Thoracic aorta (tissue), 2 donors: Measurements from ENCODE around the gene L1TD1. TPM values are rescaled to one million over a fixed set of nuclear protein-coding genes. Genes with fewer than 3 reads are reported as not detected.

Experiments
- ATAC-seq: fragments of 150-250 bp; one replicate; pipeline ENCODE4 v1.8.0; 2017; ENCODE audit warnings: low read depth; ENCODE audit not compliant: insufficient number of reproducible peaks, low FRiP score
- DNase-seq: peaks from one replicate; pipeline ENCODE4 v3.0.0-alpha.2; 2020; ENCODE audit warnings: low spot score
- H3K27ac ChIP-seq, 2 donors: fragments of 200-600 bp; sonication (generic); 1 replicate in 1 of 2; 2 replicates in 1 of 2; pipeline ENCODE4 v1.5.1; 2016; ENCODE audit warnings: mild to moderate bottlenecking in 2 of 2, moderate library complexity in 2 of 2
- H3K27me3 ChIP-seq: fragments of 200-600 bp; sonication (generic); replicated peaks from 2 replicates; pipeline ENCODE4 v1.6.0; 2016; ENCODE audit warnings: mild to moderate bottlenecking; ENCODE audit not compliant: insufficient read depth
- H3K36me3 ChIP-seq: fragments of 200-600 bp; sonication (generic); one replicate; pipeline ENCODE4 v1.5.1; 2016
- H3K4me1 ChIP-seq, 2 donors: fragments of 200-600 bp; sonication (generic); 1 replicate in 1 of 2; 2 replicates in 1 of 2; pipeline versions ENCODE4 v1.5.1 to v1.6.0; 2016; ENCODE audit warnings: low read depth in 2 of 2, mild to moderate bottlenecking in 1 of 2; ENCODE audit not compliant: control insufficient read depth in 1 of 2
- H3K4me3 ChIP-seq: fragments of 200-600 bp; sonication (generic); 2 replicates; pipeline ENCODE4 v1.5.1; 2016; ENCODE audit warnings: mild to moderate bottlenecking
- H3K9me3 ChIP-seq: fragments of 200-600 bp; sonication (generic); 2 replicates; pipeline ENCODE4 v1.5.1; 2016
- total RNA-seq, 2 donors: library from RNA; depleted of rRNA; stranded (reverse); fragments of >200 nt; gene quantifications; one replicate each; pipeline versions ENCODE4 v1.1.0 to v1.2.3, GENCODE V29; 2016
- TF ChIP-seq, protein P1 (sequence below): fragments of 200-600 bp; sonication (generic); IDR thresholded peaks from one replicate; pipeline ENCODE4 v1.5.1; 2019; ENCODE audit warnings: antibody characterized with exemption

Gene L1TD1
- total RNA-seq, 2 donors from 2014 or later, result 0.63 TPM; not detected in 1

DNA sequence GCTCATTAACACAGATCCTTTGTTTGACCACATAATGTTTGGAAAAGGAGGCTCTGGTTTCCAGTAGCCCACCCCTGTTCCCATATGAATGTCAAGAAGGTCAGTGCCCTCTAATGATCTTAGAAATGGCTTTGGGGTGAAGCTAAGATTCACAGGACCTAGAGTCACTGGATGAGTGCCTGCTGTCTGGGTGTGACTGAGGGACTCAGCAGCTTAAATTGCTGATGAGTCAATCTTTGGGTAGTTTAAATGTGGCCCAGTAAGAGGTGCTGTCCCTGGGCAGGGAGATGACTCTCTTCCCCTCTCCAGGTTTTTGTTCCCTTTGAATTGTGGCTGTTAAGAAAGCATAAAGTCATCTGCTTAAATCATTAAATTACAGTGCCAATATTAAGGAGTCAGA lies 50.6 kb downstream of the L1TD1 start:
- H3K4me1 ChIP-seq, result no peaks in the 10 kb centered on the region
- ATAC-seq, result no peak
- H3K27me3 ChIP-seq, result no peaks in the 10 kb centered on the region
- no peaks in the 10 kb centered on the region for H3K36me3 ChIP-seq
- H3K4me3 ChIP-seq, result no peak overlapping the region
- TF ChIP-seq, protein P1, sequence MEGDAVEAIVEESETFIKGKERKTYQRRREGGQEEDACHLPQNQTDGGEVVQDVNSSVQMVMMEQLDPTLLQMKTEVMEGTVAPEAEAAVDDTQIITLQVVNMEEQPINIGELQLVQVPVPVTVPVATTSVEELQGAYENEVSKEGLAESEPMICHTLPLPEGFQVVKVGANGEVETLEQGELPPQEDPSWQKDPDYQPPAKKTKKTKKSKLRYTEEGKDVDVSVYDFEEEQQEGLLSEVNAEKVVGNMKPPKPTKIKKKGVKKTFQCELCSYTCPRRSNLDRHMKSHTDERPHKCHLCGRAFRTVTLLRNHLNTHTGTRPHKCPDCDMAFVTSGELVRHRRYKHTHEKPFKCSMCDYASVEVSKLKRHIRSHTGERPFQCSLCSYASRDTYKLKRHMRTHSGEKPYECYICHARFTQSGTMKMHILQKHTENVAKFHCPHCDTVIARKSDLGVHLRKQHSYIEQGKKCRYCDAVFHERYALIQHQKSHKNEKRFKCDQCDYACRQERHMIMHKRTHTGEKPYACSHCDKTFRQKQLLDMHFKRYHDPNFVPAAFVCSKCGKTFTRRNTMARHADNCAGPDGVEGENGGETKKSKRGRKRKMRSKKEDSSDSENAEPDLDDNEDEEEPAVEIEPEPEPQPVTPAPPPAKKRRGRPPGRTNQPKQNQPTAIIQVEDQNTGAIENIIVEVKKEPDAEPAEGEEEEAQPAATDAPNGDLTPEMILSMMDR, result no peak
- no peak for DNase-seq
- no peaks in the 10 kb centered on the region for H3K9me3 ChIP-seq
- H3K27ac ChIP-seq, result no peak overlapping the region

DNA sequence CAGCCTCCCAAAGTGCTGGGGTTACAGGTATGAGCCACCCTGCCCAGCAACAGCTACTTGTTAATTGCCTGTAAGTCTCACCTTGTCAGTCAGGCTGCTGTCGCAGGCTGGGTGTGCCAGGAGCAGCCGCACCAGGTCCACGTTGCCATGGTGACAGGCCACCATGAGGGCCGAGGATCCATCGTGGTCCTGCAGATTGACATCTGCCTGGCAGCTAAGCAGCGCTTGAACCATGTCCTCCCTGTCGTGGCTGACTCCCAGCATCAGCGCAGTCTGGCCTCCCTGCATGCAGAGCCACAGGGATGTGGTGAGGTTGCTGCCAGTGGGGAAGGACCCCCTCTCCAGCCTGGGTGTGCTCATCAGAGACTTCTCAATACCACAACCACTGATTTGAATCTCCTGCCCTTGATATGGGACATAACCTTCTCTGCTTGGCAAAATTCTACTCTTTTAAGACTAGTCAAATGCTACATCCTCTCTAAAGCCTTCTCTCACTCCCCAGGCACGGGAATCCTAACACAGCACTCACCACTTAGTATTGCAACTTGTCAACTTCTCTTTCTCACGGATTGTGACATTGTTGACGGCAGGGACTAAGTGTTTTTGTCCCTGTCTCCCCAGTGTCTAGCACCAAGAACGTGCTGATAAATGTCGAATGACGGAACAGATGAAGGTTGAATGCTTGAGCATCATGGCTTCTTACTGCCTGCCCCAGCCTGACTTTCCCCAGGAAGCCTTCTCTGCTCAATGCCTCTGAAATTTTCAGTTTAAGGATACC lies 52.9 kb downstream of the L1TD1 start:
- Histone ChIP-seq H3K4me1 (no peaks in the 10 kb centered on the region), H3K36me3 (no peaks in the 10 kb centered on the region), H3K27me3 (no peaks in the 10 kb centered on the region), H3K4me3 (no peak overlapping the region), H3K27ac (no peak overlapping the region), H3K9me3 (no peaks in the 10 kb centered on the region)
- TF ChIP-seq, protein P1, result no peak
- ATAC-seq (no peak), DNase-seq (no peak)

DNA sequence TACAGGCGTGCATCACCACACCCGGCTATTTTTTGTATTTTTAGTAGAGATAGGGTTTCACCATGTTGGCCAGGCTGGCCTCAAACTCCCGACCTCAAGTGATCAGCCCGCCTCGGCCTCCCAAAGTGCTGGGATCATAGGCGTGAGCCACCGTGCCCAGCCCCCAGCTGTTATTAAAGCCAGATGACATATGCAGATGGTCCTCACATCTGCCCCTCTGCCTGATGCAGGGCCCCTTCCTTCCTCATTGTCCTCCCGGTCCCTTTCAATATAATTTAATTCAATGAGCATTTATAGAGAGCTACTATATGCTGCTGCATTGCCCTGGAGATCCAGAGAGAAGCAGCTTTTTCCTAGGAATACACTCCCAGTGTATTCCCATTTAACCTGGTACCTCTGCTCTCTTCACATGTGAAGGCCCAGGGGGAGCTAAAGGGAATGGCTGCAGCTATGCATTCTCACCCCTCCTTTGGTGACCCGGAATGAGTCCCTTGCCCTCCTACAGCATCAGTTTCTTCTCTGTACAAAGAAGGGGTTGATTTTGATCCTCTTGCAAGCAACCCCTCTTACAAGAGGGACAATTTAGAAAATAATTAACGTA lies 55.6 kb downstream of the L1TD1 start:
- no peaks in the 10 kb centered on the region for H3K36me3 ChIP-seq
- TF ChIP-seq, protein P1, result no peak
- DNase-seq, result no peak
- no peak overlapping the region for H3K4me3 ChIP-seq
- no peaks in the 10 kb centered on the region for H3K27me3 ChIP-seq
- ATAC-seq, result no peak
- H3K27ac ChIP-seq, result no peak overlapping the region
- no peaks in the 10 kb centered on the region for H3K4me1 ChIP-seq
- H3K9me3 ChIP-seq, result no peaks in the 10 kb centered on the region

DNA sequence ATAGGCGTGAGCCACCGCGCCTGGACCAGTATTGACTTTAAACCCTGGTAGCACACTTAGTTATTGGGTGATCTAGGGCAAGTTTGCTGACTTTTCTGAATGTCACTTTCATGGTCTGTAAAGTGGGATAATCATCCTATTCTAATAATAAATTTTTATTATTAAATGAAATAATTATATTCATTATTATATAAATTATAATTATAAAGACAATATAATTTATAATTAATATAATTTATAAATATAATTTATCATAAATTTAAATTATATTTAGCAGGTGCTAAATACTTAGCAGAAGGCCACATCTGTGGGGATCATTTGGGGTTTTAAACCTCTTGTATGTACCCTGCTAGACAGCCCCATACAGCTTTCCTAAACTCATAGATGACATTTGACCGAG lies 64.9 kb downstream of the L1TD1 start:
- TF ChIP-seq, protein P1, result no peak
- DNase-seq (no peak), ATAC-seq (no peak)
- Histone ChIP-seq H3K4me3 (no peak overlapping the region), H3K36me3 (no peaks in the 10 kb centered on the region), H3K27ac (no peak overlapping the region), H3K4me1 (no peaks in the 10 kb centered on the region), H3K9me3 (no peaks in the 10 kb centered on the region), H3K27me3 (no peaks in the 10 kb centered on the region)

DNA sequence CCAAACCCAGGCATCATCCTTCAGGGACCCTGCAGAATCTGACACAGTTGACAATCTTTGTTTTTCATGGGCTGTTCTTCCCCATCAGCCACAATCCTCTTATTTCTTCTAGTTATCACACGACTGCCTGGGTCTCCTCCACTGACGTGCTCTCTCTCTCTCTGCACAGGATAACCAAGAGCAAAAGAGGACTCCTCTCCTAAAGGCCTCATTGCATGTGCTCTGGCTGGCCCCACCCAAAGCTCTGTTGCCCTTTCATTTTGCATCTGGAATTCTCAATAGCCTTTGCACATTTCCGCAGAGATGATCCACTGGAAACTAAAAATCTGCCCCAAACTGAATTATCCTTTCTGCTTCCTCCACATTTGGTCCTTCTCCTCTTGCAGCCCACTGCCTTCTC lies 66.0 kb downstream of the L1TD1 start:
- H3K4me1 ChIP-seq, result no peaks in the 10 kb centered on the region
- ATAC-seq (no peak), DNase-seq (no peak)
- H3K27me3 ChIP-seq, result no peaks in the 10 kb centered on the region
- TF ChIP-seq, protein P1, result no peak
- H3K36me3 ChIP-seq, result no peaks in the 10 kb centered on the region
- H3K9me3 ChIP-seq, result no peaks in the 10 kb centered on the region
- no peak overlapping the region for H3K27ac ChIP-seq
- H3K4me3 ChIP-seq, result no peak overlapping the region

Other genes starting within 250 kb of the L1TD1 start
- under 1 TPM in 1 of 2 donors, not detected in 1; 0.28 TPM for gene KANK4, start 124.6 kb downstream of the L1TD1 start, total RNA-seq
- gene USP1, start 242.2 kb downstream of the L1TD1 start, total RNA-seq, result 10 to 100 TPM; 19.8 to 27.9 TPM